Activated gamma-delta T cell treated with Interleukin-2 at 50 U/mL for 16 hours (primary cell): ENCODE results near the gene JADE2.
A peak's percentile ranks its signal among the peaks of the same experiment; 100 is the strongest.
"Not testable (repeated sequence)": the region's sequence is repeated elsewhere in the genome, so short reads cannot be mapped to it uniquely, and the experiment has no call there.

Experiments used
- DNase-seq: peaks from one replicate; pipeline ENCODE4 v3.0.0-alpha.2; 2020

Gene JADE2

DNA sequence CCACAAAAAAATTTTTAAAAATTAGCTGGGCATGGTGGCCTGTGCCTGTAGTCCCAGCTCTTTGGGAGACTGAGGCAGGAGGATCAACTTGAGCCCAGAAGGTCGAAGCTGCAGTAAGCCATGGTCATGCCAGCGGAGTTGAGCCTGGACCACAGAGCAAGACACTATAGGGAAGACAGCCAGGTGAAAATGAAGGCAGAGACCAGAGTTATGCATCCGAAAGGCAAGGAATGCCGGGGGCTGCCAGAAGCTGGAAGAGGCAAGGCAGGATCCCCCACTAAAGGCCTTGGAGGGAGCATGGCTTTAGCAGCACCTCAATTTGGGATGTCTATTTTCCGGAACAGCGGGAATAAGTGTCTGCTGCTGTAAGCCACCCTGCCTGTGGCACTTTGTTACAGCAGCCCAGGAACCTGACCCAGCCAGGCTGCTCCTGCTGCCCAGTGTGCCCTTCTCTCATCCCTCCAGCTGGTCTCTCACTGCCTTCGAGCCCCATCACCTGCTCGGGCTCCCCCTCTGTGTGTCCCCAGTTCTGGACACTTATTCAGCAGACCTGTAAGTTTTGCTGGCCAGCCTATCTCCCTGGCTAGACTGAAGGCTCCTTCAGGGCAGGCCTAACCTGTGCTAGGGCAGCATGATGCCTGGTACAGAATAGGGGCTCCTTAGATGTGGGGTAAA lies 16.8 kb upstream of the JADE2 start:
- DNase-seq: no peak

GRCh38 chr5:134509308-134510040 lies 16.0 kb upstream of the JADE2 start:
- DNase-seq: no peak

DNA sequence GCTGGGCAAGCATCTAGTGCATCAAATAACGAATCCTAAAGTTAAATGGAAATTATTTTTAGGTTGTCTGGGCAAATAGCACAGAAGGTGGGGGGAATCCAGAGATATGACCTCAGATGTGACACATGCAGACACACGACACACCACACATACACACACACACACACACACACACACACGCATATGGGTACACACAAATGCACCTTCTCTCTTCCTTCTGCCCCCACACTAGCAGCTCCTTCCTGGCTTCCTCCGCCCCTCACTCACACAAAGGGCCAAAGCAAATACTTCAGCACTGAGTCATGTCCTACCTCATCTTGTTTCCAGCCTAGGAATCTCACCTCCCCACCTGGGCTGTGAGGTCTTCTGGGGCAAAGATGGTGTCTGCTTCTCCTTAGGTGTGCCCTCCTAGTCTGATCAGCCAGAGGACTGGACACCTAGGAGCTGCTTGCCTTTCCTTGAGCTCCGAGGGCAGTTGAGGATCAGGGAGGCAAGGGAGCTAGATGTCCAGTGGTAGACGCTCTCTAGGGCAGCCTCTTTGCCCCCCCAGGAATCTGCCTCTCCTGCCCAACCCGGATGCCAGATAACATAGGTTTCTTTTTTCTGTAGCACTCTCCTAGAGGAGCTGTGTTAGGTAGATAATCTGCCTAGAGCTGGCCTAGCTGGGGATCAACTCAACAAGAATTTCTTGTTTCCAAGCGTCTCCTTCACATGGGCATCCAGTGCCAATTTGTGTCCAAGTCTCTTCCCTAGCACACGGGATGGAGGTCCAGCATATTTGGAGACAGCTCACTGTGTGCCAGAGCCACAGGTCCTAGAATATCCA lies 14.3 kb upstream of the JADE2 start:
- no peak for DNase-seq

- DNase-seq: no peak
Observed at GRCh38 chr5:134511796-134512660, 13.4 kb upstream of the JADE2 start.

DNA sequence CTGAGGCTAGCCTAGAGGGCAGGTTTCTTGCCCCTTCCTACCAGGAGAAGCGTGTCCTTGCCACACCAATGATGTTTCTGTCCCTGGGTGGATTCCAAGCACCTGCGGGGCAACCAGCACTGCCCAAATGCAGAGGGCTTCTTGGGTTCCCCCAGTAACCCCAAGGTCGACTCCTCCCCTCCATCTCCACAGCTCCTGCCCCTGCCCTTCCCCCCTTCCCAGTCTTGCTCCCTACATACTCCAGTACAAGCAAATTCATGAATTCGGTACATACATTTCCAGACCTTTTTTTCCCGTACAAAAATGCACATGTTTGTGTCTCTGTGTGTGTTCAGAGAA lies 12.8 kb upstream of the JADE2 start:
- DNase-seq: no peak

DNA sequence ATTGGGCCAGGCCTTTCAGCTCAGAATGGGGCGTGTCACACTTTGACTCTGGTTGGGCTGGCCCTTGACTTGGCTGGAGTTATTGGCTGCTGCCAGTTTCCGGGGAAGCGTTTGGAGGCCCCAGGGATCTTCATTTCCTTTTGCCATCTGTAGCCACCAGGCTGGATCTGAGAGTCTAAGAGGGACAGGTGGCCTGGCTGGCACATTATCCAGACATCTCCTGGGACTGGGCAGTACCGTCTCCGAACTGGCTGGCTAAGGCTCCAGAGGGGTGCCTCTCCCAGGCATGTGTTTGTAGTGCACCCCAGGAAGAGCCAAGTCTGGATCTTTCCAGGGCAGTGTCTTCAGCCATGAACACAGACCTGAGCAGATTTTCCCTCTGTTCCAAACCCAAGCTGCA lies 9.7 kb upstream of the JADE2 start:
- no peak for DNase-seq

DNA sequence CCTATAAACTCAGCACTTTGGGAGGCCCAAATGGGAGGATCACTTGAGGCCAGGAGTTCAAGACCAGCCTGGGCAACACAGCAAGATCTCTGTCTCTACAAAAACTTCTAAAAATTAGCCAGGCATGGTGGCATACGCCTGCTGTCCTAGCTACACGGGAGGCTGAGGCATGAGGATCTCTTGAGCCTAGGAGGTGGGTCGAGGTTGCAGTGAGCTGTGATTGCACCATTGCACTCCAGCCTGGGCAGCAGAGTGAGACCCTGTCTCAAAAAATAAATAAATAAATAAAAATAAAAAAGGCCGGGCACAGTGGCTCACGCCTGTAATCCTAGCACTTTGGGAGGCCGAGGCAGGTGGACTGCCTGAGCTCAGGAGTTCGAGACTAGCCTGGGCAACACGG lies 8.5 kb upstream of the JADE2 start:
- DNase-seq: not testable (repeated sequence)

- no peak for DNase-seq
Observed at GRCh38 chr5:134517553-134517952, 7.9 kb upstream of the JADE2 start.

GRCh38 chr5:134519989-134520388 lies 5.5 kb upstream of the JADE2 start:
- no peak for DNase-seq

DNA sequence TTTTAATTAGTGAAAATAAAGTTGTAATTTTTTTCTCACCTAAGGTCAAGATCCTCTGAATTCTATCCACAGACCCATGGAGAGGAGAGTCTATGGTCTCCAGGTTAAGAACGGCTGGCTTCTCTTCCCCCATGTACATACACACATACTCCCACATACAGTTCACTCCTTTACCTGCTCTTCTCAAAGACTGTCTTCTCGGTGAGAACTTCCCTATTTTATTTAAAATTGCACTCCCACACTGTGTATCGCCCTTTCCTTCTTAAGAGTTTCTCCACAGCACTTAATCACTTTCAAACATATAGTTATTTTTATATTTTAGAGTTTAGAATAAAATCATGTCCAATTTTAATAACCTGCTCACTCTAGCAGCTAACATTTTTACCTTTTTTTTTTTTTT lies 3.6 kb upstream of the JADE2 start:
- DNase-seq: no peak

DNA sequence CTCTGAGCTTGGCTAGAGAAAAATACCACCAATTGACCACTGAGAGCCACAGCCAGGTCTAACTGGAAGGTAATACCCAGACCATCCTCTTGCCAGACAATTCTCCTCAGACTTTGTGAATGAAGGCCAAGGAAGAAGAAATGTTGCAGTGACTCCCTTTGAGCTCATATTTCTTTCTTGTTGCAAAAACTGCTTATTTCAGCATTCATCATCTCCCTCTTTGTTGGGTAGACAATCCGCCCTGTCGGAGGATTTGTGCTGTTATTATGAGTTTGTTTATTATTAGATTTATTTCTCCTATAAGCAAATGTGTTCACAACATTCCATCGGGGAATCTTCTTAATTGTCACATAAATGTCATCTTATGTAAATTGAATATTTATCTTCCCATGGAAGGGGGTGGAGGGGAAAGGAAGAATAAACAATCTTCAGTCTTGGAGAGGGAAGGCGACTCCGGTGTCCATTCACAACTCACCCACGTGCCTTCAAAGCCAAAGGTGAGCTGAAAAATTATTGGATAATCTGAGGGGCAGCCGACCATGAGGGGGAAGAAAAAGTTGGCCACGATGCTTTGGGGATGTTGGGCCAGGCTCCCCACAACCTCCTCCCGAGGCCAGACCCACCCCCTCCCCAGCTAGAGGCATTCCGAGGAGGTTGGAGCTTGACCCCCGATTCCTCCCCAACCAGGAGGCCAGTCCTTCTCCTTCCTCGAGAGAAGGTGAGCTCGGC lies 1.8 kb upstream of the JADE2 start:
- no peak for DNase-seq

DNA sequence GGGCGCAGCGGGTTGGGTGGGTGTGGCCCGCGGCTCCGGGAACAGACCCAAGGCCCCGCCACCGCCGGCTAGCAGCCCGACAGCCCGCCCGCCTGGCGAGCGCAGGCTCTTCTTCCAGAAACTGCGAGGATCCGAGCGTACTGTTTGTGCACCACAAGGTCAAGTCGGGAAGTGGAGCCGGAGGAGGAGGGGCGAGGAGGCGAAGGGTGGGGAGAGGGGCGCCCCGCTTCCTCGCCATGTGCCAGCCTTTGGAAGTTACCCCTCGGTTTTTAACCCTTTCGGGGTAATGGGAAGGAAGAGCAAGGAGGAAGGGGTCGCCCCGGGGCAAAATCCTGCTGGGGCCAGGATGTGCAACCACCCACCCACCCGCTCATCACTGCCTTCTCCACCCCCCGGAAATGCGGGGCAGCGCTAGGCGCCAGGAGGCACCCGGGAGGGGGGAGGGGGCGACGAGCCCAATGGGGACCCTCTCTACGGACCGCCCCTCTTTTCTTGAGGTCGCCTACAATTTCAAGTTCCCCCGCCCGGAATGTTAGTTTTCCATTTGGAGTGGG lies 1.1 kb upstream of the JADE2 start:
- peak; percentile 77 for DNase-seq

GRCh38 chr5:134525683-134526482 lies 413 bp downstream of the JADE2 start:
- peak; percentile 67 for DNase-seq

DNA sequence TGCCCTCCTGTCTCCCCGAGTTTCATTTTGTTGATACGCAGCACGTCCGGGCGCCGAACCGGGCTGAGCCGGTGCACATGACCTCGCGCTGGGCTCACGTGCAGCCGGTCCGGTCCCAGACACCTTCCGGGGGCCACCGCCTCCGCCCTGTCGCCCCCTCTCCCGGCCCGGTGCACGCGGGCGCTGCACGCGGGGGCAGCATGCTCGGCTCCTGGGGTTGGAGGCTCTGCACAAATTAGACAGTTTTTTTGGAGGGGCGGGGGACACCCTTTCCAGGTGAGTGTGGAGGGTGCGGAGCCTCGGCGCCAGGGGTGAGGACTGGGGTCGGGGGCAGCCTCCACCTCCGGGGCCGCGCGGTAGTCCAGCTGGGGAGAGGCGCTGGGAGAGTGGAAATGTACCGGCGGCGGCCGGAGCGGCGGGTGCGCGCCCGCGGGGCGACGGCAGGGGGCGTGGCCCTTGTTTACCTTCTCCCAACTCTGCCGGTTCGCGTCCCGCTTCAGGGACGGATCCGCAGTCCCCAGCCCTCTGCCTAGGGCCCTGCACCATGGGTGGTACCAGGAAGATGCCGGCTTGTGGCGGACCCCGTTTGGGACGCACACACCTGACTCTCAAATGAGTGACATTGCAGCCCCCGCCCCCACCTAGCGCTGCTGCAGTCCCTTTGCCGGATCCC lies 1.1 kb downstream of the JADE2 start:
- peak; percentile 53 for DNase-seq

DNA sequence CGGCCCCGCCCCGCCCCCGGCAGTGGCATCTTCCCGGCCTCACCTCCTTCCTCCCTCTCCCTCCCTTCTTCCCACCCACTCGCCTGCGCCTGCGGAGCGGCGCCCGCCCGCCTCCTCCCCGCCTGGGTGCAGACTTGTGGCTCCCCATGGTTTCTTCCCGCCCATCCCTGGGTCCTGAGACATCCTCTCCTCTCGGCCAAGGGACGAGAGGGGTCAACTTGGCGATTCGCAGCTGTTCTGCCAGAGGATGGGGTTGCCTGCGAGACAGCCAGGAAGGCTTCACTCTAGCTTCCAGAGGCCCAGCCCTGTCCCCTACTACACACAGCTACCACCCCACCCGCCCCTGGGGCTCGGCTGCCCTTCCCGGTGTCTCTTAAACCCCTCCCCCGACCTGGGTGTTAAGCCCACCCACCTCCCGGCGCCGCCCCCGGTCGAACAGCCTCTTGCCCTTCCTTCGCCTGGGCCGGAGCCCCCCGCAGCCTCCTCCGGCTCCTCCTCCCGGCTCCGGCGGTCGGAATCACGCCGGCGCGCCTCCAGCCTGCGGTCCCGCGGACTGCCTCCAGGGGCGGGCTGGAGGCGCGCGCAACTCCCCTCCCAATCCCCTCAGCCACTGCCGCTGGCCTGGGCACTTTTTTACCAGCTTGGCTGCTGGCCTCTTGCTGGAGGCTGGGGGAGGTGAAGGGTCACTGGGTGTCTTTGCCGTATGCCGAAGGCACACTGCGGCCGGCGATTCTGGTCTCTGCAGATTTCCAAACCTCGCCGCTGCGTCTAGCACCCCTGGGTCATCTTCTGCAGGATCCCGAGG lies 1.9 kb downstream of the JADE2 start:
- peak; percentile 64 for DNase-seq

- DNase-seq: no peak
Observed at GRCh38 chr5:134527961-134528424, 2.5 kb downstream of the JADE2 start.

- no peak for DNase-seq
Observed at GRCh38 chr5:134528556-134528955, 3.1 kb downstream of the JADE2 start.

DNA sequence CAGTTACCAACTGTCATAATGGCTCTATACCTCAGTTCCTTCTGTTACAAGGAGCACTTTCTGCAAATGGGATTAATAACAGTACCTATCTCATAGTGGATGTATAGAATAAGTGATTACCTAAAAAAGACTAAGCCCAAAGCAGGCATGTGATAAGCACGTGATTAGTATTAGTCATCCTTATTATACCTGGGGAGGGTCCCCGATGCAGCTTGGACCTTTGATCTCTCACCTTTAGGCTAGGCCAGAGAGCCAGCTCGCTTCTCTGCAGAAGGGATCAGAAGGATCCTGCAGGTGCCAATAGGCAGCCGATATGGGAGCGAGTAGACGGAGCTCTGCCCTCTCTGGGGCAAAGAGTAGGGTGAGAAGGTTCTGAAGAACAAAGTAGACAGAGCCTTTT lies 4.0 kb downstream of the JADE2 start:
- no peak for DNase-seq

GRCh38 chr5:134530301-134531077 lies 5.0 kb downstream of the JADE2 start:
- DNase-seq: no peak
